ENCODE data around the gene SH3BGR.

DNA sequence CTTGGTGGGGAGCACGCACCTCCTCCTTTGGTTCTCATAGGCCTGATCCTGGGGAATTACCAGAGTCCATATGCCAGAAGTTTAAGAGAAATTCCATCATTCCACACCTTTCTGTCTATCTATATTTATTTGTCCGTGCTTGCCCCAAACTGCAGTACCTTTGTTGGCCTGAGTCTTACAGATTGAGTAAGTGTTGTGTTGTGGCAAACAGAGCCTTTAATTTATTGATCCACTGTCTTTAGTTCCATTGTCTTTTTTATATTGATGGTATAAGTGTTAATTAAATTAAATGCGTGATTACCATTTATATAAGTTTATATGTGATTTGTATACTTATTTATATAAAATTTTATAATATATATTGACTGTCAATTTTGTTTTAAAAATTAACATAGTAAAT, 4.9 kb downstream of the SH3BGR start:
- TF ChIP-seq, protein P1, sequence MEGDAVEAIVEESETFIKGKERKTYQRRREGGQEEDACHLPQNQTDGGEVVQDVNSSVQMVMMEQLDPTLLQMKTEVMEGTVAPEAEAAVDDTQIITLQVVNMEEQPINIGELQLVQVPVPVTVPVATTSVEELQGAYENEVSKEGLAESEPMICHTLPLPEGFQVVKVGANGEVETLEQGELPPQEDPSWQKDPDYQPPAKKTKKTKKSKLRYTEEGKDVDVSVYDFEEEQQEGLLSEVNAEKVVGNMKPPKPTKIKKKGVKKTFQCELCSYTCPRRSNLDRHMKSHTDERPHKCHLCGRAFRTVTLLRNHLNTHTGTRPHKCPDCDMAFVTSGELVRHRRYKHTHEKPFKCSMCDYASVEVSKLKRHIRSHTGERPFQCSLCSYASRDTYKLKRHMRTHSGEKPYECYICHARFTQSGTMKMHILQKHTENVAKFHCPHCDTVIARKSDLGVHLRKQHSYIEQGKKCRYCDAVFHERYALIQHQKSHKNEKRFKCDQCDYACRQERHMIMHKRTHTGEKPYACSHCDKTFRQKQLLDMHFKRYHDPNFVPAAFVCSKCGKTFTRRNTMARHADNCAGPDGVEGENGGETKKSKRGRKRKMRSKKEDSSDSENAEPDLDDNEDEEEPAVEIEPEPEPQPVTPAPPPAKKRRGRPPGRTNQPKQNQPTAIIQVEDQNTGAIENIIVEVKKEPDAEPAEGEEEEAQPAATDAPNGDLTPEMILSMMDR (conservative IDR thresholded peaks at IDR 0.05; ENCODE audit: low read length), result peak; percentile 27; the same call in 1 of the 2 replicates
- no peak for TF ChIP-seq EZH2phosphoT487 (IDR thresholded peaks at IDR 0.05; ENCODE audit: borderline replicate concordance)
